Osteoblast (primary cell): ENCODE measurements around the gene CD53. TPM values are rescaled to one million over a fixed set of nuclear protein-coding genes. Genes with fewer than 3 reads are reported as not detected.

Source experiments
- DNase-seq: peaks from one replicate; pipeline ENCODE4 v3.0.0; 2011; ENCODE audit warnings: low spot score, mixed read lengths; ENCODE audit not compliant: insufficient read length; ENCODE audit errors: missing footprints
- H2AFZ ChIP-seq: 2 replicates; pipeline ENCODE4 v1.6.0; 2011; ENCODE audit warnings: mild to moderate bottlenecking, low read length
- H3K27ac ChIP-seq: 2 replicates; pipeline ENCODE4 v1.5.1; 2011; ENCODE audit warnings: mild to moderate bottlenecking, low read depth, low read length, moderate library complexity
- H3K27me3 ChIP-seq: 2 replicates; pipeline ENCODE4 v1.6.0; 2012; ENCODE audit warnings: mild to moderate bottlenecking, control low read depth, inconsistent platforms, low read length, moderate library complexity; ENCODE audit not compliant: insufficient read depth
- H3K36me3 ChIP-seq: 2 replicates; pipeline ENCODE4 v1.5.1; 2011; ENCODE audit warnings: mild to moderate bottlenecking, low read length, control low read depth, moderate library complexity; ENCODE audit not compliant: insufficient read depth
- H3K4me1 ChIP-seq: 2 replicates; pipeline ENCODE4 v1.5.1; 2011; ENCODE audit warnings: mild to moderate bottlenecking, low read length, control low read depth, moderate library complexity; ENCODE audit not compliant: insufficient read depth
- H3K4me2 ChIP-seq: 2 replicates; pipeline ENCODE4 v1.6.0; 2011; ENCODE audit warnings: mild to moderate bottlenecking, low read length; ENCODE audit not compliant: insufficient read depth
- H3K4me3 ChIP-seq: fragments of 200-600 bp; sonication (generic); 3 replicates; pipeline ENCODE4 v1.5.1; 2012; ENCODE audit warnings: mild to moderate bottlenecking, low read length, inconsistent platforms; ENCODE audit not compliant: insufficient read depth
- H3K79me2 ChIP-seq: 2 replicates; pipeline ENCODE4 v1.6.0; 2012; ENCODE audit warnings: mild to moderate bottlenecking, low read length, control low read depth, inconsistent platforms; ENCODE audit not compliant: insufficient read depth
- H3K9me3 ChIP-seq: 2 replicates; pipeline ENCODE4 v1.5.1; 2011; ENCODE audit warnings: low read depth, low read length, control low read depth
- H4K20me1 ChIP-seq: 2 replicates; pipeline ENCODE4 v1.6.0; 2012; ENCODE audit warnings: mild to moderate bottlenecking, low read length, control low read depth; ENCODE audit not compliant: insufficient read depth
- total RNA-seq: library from RNA; depleted of rRNA; stranded (reverse); fragments of >200 nt; gene quantifications from 2 replicates; pipeline ENCODE4 v1.2.3, GENCODE V29; 2012
- TF ChIP-seq, protein P1 (sequence below): IDR thresholded peaks from 2 replicates; pipeline ENCODE4 v1.5.1; 2011; ENCODE audit warnings: mild to moderate bottlenecking, low read depth, low read length, moderate library complexity; ENCODE audit errors: extremely low read depth

CD53 gene
- total RNA-seq, 1 donor: 0.36 TPM

DNA sequence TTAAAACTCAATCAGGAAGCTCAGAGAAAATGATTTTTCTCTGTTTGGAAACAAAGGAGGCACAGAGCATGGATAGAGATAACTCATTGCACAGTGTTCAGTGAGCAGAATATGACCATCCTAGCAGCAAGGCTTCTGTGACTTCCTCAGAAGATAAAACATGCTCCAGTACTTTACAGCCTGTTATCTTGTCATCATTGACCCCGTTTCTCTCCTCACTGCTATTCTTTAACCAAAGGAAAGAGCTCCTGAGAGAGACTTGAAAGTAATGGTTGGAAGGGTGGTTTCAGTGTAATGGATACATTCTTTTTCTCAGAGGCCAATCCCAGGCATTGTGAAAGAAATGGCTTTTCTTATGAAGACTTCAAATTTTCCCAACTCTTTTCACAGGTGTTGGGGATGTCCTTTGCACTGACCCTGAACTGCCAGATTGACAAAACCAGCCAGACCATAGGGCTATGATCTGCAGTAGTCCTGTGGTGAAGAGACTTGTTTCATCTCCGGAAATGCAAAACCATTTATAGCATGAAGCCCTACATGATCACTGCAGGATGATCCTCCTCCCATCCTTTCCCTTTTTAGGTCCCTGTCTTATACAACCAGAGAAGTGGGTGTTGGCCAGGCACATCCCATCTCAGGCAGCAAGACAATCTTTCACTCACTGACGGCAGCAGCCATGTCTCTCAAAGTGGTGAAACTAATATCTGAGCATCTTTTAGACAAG, 25.9 kb downstream of the CD53 start:
- no peak overlapping the region for H3K4me3 ChIP-seq
- H3K79me2 ChIP-seq: no peaks in the 10 kb centered on the region
- no peak overlapping the region for H3K4me2 ChIP-seq
- DNase-seq: no peak
- H3K27ac ChIP-seq: no peak overlapping the region
- H3K9me3 ChIP-seq: no peaks in the 10 kb centered on the region
- H4K20me1 ChIP-seq: no peaks in the 10 kb centered on the region
- TF ChIP-seq, protein P1, sequence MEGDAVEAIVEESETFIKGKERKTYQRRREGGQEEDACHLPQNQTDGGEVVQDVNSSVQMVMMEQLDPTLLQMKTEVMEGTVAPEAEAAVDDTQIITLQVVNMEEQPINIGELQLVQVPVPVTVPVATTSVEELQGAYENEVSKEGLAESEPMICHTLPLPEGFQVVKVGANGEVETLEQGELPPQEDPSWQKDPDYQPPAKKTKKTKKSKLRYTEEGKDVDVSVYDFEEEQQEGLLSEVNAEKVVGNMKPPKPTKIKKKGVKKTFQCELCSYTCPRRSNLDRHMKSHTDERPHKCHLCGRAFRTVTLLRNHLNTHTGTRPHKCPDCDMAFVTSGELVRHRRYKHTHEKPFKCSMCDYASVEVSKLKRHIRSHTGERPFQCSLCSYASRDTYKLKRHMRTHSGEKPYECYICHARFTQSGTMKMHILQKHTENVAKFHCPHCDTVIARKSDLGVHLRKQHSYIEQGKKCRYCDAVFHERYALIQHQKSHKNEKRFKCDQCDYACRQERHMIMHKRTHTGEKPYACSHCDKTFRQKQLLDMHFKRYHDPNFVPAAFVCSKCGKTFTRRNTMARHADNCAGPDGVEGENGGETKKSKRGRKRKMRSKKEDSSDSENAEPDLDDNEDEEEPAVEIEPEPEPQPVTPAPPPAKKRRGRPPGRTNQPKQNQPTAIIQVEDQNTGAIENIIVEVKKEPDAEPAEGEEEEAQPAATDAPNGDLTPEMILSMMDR: no peak
- H3K36me3 ChIP-seq: no peaks in the 10 kb centered on the region
- H2AFZ ChIP-seq: no peak overlapping the region
- H3K4me1 ChIP-seq: no peaks in the 10 kb centered on the region
- H3K27me3 ChIP-seq: no peaks in the 10 kb centered on the region

DNA sequence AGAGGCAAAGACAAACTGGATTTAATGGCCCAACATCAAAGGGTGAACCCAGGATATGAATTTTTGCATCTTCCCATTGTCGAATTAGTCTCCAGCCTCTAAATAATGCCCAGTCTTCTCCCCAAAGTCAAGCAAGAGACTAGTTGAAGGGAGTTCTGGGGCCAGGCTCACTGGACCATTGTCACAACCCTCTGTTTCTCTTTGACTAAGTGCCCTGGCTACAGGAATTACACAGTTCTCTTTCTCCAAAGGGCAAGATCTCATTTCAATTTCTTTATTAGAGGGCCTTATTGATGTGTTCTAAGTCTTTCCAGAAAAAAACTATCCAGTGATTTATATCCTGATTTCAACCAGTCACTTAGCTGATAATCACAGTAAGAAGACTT, 26.5 kb downstream of the CD53 start:
- Histone ChIP-seq H3K4me2 (no peak overlapping the region), H3K27ac (no peak overlapping the region)

DNA sequence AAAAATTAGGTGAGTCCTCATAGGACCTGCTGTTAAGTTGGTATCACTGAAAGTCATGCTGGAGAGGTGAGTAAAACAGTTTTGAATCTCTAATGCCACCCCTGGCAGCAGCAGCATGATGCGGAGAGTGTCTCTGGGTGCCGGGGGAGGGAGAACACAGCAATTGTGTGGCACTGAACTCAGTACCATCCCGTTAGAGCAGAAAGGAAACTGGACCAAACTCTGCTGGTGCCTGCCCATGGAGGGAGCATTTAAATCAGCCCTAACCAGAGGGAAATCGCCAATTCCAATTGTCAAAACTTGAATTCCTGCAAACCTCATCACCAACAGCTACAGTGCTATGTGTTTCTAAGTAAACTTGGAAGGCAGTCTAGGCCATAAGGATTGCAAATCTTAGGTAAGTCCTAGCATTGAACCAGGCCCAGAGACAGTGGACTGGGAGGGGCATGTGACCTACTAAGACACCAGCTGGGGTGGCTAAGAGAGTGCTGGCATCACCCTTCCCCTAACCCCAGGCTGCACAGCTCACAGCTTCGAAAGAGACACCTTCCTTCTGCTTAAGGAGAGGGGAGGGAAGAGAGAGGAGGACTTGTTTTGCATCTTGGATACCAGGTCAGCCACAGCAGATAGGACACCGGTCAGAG, 30.0 kb downstream of the CD53 start:
- no peaks in the 10 kb centered on the region for H3K27me3 ChIP-seq

More for the DNA sequence above, 26.5 kb downstream of the CD53 start:
- Histone ChIP-seq H2AFZ (no peak overlapping the region), H3K79me2 (no peaks in the 10 kb centered on the region), H3K4me3 (no peak overlapping the region), H3K36me3 (no peaks in the 10 kb centered on the region), H3K9me3 (no peaks in the 10 kb centered on the region), H3K27me3 (no peaks in the 10 kb centered on the region), H4K20me1 (no peaks in the 10 kb centered on the region), H3K4me1 (no peaks in the 10 kb centered on the region)
- TF ChIP-seq, protein P1: no peak
- no peak for DNase-seq

More for the DNA sequence above, 30.0 kb downstream of the CD53 start:
- H3K36me3 ChIP-seq: no peaks in the 10 kb centered on the region
- peak; percentile 42 for DNase-seq
- TF ChIP-seq, protein P1: no peak
- no peaks in the 10 kb centered on the region for H3K79me2 ChIP-seq
- no peak overlapping the region for H3K4me2 ChIP-seq
- H3K4me3 ChIP-seq: no peak overlapping the region
- no peaks in the 10 kb centered on the region for H3K4me1 ChIP-seq
- no peaks in the 10 kb centered on the region for H4K20me1 ChIP-seq
- no peak overlapping the region for H2AFZ ChIP-seq
- H3K9me3 ChIP-seq: no peaks in the 10 kb centered on the region
- H3K27ac ChIP-seq: no peak overlapping the region
